ENCODE measurements around the gene DAPK2.

DAPK2 gene

DNA sequence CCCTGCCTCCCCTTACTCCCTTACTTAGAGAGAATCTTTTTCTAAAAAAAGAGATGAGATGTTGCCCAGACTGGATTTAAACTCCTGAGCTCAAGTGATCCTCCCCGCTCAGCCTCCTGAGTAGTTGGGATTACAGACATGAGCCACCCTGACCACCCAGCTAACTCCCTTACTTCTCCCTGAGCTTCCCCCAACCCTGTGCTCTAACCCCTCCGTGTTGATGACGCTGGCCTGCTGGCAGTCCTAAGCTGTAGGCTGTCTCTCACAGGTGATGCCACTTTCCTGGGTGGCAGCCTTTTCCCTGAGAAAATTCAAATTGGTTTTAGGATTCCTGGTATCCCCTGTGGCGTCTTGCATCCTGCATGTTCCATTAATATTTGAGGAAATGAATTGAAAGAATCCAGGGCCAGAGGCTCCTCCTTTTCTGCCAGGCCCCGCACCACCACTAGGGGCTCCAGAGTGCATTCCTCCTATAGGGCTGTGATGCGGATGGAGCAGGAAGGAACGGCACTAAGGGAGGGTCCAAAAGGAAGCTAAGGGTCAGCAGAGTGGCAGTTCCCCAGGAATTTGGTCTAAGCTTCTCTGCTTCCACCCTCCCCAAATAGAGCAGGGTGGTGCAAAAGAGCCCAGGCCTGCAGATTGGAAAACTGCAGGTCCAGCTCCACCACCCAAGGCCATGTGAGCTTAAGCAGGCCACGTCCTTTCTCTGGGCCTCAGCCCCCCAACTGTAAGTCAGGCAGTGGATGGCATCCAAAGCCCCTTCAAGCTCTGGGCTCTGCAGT, 101.1 kb downstream of the DAPK2 start:
- no peak overlapping the region for H3K4me3 ChIP-seq (ENCODE audit: low read depth, low read length)
- peak; percentile 64 for DNase-seq (ENCODE audit: low read depth)
- TF ChIP-seq MYC (IDR thresholded peaks at IDR 0.05; ENCODE audit: low read depth, low read length) (no peak), POLR2A (IDR thresholded peaks at IDR 0.05; ENCODE audit: extremely low read depth, insufficient read length) (no peak)
- TF ChIP-seq, protein P1, sequence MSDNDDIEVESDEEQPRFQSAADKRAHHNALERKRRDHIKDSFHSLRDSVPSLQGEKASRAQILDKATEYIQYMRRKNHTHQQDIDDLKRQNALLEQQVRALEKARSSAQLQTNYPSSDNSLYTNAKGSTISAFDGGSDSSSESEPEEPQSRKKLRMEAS (IDR thresholded peaks at IDR 0.05; ENCODE audit: low read depth, low read length) = no peak
- TF ChIP-seq, protein P2, sequence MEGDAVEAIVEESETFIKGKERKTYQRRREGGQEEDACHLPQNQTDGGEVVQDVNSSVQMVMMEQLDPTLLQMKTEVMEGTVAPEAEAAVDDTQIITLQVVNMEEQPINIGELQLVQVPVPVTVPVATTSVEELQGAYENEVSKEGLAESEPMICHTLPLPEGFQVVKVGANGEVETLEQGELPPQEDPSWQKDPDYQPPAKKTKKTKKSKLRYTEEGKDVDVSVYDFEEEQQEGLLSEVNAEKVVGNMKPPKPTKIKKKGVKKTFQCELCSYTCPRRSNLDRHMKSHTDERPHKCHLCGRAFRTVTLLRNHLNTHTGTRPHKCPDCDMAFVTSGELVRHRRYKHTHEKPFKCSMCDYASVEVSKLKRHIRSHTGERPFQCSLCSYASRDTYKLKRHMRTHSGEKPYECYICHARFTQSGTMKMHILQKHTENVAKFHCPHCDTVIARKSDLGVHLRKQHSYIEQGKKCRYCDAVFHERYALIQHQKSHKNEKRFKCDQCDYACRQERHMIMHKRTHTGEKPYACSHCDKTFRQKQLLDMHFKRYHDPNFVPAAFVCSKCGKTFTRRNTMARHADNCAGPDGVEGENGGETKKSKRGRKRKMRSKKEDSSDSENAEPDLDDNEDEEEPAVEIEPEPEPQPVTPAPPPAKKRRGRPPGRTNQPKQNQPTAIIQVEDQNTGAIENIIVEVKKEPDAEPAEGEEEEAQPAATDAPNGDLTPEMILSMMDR (IDR thresholded peaks at IDR 0.05; ENCODE audit: low read depth, low read length) = peak; percentile 96

DNA sequence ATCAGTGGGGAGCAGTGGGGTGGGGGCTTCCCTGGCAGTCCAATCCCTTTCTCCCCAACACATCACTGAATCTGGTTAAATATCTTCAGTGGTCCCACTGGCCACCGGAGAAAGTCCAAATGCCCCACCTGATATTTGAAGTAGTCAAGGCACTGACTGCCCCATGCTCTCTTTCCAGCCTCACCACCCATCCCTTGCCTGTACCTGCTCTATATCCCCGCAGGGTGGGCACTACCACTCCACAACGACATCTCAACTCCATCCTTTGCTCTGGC, 101.7 kb downstream of the DAPK2 start:
- H3K4me3 ChIP-seq (ENCODE audit: low read depth, low read length) = no peak overlapping the region
- no peak for TF ChIP-seq POLR2A (IDR thresholded peaks at IDR 0.05; ENCODE audit: extremely low read depth, insufficient read length)
- TF ChIP-seq MYC (IDR thresholded peaks at IDR 0.05; ENCODE audit: low read depth, low read length) = no peak
- TF ChIP-seq, protein P2 (IDR thresholded peaks at IDR 0.05; ENCODE audit: low read depth, low read length) = no peak
- TF ChIP-seq, protein P1 (IDR thresholded peaks at IDR 0.05; ENCODE audit: low read depth, low read length) = no peak
- DNase-seq (ENCODE audit: low read depth) = no peak

DNA sequence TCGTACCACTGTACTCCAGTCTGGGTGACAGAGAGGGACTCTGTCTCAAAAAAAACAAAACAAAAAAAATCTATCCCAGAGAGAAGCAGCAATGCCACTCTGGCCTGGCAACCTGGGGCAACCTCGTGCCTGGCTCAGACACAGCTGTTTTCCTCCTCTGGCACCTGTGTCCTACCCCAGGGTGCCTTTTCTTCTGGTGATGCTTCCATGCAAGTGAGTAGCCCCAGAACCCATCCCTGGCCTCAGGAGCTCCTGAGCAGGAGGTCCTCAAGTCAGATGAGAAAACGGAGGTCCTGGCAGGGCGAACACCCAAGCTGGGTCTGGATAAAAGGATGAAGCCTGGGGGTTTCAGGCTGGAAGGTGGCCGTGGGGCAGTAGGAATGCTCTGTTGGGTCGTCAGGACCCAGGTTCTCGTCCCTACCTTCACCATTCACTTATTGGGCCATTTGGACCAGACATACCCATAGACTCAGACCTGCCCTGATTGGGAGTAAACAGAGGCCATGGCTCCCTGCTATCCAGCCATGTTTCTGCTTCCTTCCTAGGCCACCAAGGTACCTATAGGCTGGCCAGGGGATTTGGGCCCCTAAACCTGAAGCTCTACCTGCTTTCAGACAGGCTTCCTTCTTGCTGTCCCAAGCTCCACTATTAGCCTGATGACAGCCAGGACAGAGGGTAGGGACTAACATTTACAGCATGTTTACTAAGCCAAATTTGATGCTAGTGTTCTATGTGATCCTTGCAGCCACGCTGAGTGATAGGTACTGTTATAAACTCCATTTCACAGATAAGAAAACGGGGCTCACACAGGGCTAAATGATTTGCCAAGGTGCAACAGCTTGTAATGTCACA, 102.2 kb downstream of the DAPK2 start:
- no peak for DNase-seq (ENCODE audit: low read depth)
- no peak overlapping the region for H3K4me3 ChIP-seq (ENCODE audit: low read depth, low read length)
- TF ChIP-seq, protein P1 (IDR thresholded peaks at IDR 0.05; ENCODE audit: low read depth, low read length) = no peak
- TF ChIP-seq POLR2A (IDR thresholded peaks at IDR 0.05; ENCODE audit: extremely low read depth, insufficient read length) (no peak), MYC (IDR thresholded peaks at IDR 0.05; ENCODE audit: low read depth, low read length) (no peak)
- TF ChIP-seq, protein P2 (IDR thresholded peaks at IDR 0.05; ENCODE audit: low read depth, low read length) = no peak

DNA sequence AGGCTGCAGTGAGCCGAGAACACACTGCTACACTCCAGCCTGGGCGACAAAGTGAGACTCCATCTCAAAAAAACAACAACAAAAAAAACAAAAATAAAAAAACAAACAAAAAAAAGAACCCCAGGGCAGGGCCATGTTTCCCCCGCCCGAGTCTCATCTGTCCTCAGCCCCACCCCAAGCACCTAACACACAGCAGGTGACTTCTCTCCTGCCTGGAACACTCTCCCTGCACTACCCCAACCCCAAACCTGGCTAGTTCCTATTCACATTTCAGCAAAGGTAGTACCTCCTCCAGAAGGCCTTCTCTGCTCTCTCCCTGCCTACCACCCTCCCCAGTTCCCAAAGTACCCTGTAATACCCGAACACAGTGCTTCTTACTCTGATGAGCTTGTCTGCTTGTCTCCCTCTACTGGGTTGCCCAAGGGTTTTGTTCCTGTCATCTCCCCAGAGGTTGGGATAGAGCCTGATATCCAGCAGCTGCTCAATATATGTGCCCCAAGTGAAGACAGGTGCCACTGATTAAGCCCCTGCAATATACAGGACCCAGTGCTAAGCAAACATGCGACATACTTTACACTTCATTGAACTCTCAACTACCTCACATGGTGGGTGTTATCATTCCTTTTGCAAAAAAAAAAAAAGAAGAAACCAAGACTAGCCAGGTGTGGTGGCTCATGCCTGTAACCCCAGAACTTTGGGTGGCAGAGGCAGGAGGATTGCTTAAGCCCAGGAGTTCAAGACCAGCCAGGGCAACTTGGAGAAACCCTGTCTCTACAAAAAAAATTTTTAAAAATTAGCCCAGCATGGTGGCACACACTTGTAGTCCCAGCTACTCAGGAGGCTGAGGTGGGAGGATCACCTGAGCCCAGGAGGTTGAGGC, 103.6 kb downstream of the DAPK2 start:
- DNase-seq (ENCODE audit: low read depth) = no peak
- TF ChIP-seq, protein P2 (IDR thresholded peaks at IDR 0.05; ENCODE audit: low read depth, low read length) = no peak
- no peak for TF ChIP-seq POLR2A (IDR thresholded peaks at IDR 0.05; ENCODE audit: extremely low read depth, insufficient read length)
- TF ChIP-seq, protein P1 (IDR thresholded peaks at IDR 0.05; ENCODE audit: low read depth, low read length) = no peak
- no peak for TF ChIP-seq MYC (IDR thresholded peaks at IDR 0.05; ENCODE audit: low read depth, low read length)
- H3K4me3 ChIP-seq (ENCODE audit: low read depth, low read length) = no peak overlapping the region

DNA sequence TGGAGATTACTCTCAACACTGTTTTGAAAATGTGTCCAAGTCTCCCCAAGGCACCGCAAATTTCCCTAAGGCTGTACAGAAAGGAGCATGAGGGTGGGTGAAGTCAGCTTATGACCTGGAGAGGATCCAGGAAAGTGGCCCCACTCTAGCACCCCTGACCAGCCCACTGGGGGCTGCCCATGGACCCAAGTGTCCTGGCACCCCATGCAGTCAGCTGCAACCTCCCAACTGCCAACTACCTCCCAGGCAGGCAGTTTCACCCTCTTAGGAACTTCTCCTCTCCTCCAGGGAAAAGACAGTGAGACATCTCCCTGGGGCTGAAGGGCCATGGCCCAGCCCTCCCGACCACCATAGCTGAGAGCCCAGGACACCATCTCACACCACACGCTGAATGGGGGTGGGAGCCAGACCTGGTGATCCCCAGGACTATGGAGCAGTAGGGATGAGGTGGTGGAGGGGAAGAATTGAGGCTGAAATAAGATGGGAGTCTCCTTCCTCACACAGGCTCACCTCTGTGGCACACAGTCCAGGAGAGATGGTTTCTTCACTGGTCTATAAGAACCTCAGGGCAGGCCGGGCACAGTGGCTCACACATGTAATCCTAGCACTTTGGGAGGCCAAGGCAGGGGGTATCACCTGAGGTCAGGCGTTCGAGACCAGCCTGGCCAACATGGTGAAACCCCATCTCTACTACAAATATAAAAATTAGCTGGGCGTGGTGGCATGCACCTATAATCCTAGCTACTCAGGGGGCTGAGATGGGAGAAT, 104.4 kb downstream of the DAPK2 start:
- no peak overlapping the region for H3K4me3 ChIP-seq (ENCODE audit: low read depth, low read length)
- no peak for TF ChIP-seq POLR2A (IDR thresholded peaks at IDR 0.05; ENCODE audit: extremely low read depth, insufficient read length)
- TF ChIP-seq, protein P2 (IDR thresholded peaks at IDR 0.05; ENCODE audit: low read depth, low read length) = no peak
- TF ChIP-seq, protein P1 (IDR thresholded peaks at IDR 0.05; ENCODE audit: low read depth, low read length) = no peak
- TF ChIP-seq MYC (IDR thresholded peaks at IDR 0.05; ENCODE audit: low read depth, low read length) = no peak
- no peak for DNase-seq (ENCODE audit: low read depth)
